Measurements from ENCODE around the gene TMEM51.

DNA sequence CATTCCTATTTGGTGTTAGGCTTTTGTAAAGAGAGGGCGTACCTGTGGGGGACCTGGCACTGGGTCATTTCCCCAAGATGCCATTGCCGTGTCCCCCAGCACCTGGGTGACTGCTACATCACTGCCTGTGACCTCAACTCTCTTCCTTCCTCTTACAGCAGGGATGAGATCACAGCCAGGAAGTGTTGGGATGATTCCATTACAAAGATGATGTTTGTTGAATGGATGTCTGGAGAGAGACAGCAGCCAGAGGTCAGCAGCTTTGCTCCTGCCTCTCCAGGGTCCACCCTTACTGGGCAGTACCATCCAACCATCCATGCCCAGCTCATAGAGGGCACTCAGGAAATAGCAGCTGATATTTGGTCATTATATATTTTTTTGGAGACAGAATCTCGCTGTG is 35.1 kb downstream of the TMEM51 start:
- TF ChIP-seq, protein P1, sequence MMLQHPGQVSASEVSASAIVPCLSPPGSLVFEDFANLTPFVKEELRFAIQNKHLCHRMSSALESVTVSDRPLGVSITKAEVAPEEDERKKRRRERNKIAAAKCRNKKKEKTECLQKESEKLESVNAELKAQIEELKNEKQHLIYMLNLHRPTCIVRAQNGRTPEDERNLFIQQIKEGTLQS (CRISPR knock-in tag; conservative IDR thresholded peaks at IDR 0.05): no peak
- TF ChIP-seq, protein P2, sequence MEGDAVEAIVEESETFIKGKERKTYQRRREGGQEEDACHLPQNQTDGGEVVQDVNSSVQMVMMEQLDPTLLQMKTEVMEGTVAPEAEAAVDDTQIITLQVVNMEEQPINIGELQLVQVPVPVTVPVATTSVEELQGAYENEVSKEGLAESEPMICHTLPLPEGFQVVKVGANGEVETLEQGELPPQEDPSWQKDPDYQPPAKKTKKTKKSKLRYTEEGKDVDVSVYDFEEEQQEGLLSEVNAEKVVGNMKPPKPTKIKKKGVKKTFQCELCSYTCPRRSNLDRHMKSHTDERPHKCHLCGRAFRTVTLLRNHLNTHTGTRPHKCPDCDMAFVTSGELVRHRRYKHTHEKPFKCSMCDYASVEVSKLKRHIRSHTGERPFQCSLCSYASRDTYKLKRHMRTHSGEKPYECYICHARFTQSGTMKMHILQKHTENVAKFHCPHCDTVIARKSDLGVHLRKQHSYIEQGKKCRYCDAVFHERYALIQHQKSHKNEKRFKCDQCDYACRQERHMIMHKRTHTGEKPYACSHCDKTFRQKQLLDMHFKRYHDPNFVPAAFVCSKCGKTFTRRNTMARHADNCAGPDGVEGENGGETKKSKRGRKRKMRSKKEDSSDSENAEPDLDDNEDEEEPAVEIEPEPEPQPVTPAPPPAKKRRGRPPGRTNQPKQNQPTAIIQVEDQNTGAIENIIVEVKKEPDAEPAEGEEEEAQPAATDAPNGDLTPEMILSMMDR (IDR thresholded peaks at IDR 0.05): no peak
- TF ChIP-seq CREB1 (CRISPR knock-in tag; IDR thresholded peaks at IDR 0.05): no peak
- TF ChIP-seq, protein P3, sequence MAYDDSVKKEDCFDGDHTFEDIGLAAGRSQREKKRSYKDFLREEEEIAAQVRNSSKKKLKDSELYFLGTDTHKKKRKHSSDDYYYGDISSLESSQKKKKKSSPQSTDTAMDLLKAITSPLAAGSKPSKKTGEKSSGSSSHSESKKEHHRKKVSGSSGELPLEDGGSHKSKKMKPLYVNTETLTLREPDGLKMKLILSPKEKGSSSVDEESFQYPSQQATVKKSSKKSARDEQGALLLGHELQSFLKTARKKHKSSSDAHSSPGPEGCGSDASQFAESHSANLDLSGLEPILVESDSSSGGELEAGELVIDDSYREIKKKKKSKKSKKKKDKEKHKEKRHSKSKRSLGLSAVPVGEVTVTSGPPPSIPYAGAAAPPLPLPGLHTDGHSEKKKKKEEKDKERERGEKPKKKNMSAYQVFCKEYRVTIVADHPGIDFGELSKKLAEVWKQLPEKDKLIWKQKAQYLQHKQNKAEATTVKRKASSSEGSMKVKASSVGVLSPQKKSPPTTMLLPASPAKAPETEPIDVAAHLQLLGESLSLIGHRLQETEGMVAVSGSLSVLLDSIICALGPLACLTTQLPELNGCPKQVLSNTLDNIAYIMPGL (CRISPR knock-in tag; IDR thresholded peaks at IDR 0.05): no peak
